Upper lobe of left lung (tissue), 4 donors: ENCODE results near the gene PTH2R.

Source experiments
- CTCF ChIP-seq, 6 experiments: fragments of 450-650 bp in 4 of 6; fragments of 200-600 bp in 2 of 6; sonication (generic) in 2 of 6; IDR thresholded peaks; one replicate each; pipeline ENCODE4 v1.5.1; 2016 to 2019; ENCODE audit warnings: antibody characterized with exemption in 6 of 6
- EP300 ChIP-seq, 4 donors: sonication (generic); formaldehyde crosslinking; IDR thresholded peaks; one replicate each; pipeline ENCODE4 v1.5.1; 2017; ENCODE audit warnings: antibody characterized with exemption in 4 of 4, control low read depth in 2 of 4
- POLR2A ChIP-seq, 4 donors: fragments of 450-650 bp; IDR thresholded peaks; one replicate each; pipeline ENCODE4 v1.5.1; 2016 to 2017; ENCODE audit warnings: antibody characterized with exemption in 4 of 4, mild to moderate bottlenecking in 2 of 4
- POLR2AphosphoS5 ChIP-seq, 2 donors: sonication (generic); formaldehyde crosslinking; IDR thresholded peaks; one replicate each; pipeline ENCODE4 v1.5.1; 2017; ENCODE audit warnings: antibody characterized with exemption in 2 of 2

- TF ChIP-seq CTCF (IDR thresholded peaks at IDR 0.05) (no peak), POLR2AphosphoS5 (IDR thresholded peaks at IDR 0.05) (no peak), POLR2A (IDR thresholded peaks at IDR 0.05) (no peak), EP300 (IDR thresholded peaks at IDR 0.05) (no peak)
Measured at GRCh38 chr2:208515099-208515498, 108.5 kb downstream of the PTH2R start.
